ENCODE data around the gene UBE3B.

UBE3B gene

DNA sequence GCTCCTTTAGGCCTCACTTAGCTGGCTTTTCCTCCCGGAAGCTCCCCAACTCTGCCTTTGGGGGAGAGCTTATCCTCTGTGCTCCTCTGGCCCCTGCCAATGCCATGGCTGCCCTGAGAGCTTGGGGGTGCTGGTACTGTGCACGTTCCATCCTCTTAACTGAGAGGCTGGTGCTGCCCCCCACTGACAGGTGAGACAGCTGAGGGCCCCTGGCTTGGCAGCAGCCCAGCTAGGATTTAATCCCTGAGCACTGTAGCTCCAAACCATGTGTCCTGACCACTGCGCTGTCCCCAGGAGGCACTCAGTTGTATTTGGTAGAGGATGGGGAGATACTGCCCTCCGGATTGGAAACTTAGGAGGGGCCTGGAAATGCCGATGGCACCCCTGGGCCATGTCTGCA, 46.1 kb downstream of the UBE3B start:
- Histone ChIP-seq H2AFZ (ENCODE audit: low read length) (no peak overlapping the region), H3K27me3 (ENCODE audit: insufficient read depth, low read length, poor library complexity, severe bottlenecking) (no peaks in the 10 kb centered on the region), H3K36me3 (ENCODE audit: insufficient read depth, low read length) (peaks cover 8% of the 10 kb centered on the region; the same call in 1 of the 2 replicates), H3K9me3 (ENCODE audit: insufficient read depth, low read depth, low read length) (no peaks in the 10 kb centered on the region), H3K4me3 (ENCODE audit: low read length, poor library complexity, severe bottlenecking) (no peak overlapping the region), H3K9ac (ENCODE audit: low read depth, low read length, poor library complexity, severe bottlenecking) (no peak overlapping the region), H3K4me1 (ENCODE audit: insufficient read depth, low read length, poor library complexity, severe bottlenecking) (no peaks in the 10 kb centered on the region), H3K79me2 (ENCODE audit: insufficient read depth, low read length) (no peaks in the 10 kb centered on the region), H3K9me2 (replicated peaks; ENCODE audit: low read depth, low read length) (no peaks in the 10 kb centered on the region), H3F3A (ENCODE audit: low read depth) (no peaks in the 10 kb centered on the region), H4K20me1 (ENCODE audit: insufficient read depth, low read length, poor library complexity, severe bottlenecking) (no peaks in the 10 kb centered on the region), H3K4me2 (ENCODE audit: low read depth, low read length, poor library complexity, severe bottlenecking) (no peak overlapping the region)
- TF ChIP-seq, protein P1, sequence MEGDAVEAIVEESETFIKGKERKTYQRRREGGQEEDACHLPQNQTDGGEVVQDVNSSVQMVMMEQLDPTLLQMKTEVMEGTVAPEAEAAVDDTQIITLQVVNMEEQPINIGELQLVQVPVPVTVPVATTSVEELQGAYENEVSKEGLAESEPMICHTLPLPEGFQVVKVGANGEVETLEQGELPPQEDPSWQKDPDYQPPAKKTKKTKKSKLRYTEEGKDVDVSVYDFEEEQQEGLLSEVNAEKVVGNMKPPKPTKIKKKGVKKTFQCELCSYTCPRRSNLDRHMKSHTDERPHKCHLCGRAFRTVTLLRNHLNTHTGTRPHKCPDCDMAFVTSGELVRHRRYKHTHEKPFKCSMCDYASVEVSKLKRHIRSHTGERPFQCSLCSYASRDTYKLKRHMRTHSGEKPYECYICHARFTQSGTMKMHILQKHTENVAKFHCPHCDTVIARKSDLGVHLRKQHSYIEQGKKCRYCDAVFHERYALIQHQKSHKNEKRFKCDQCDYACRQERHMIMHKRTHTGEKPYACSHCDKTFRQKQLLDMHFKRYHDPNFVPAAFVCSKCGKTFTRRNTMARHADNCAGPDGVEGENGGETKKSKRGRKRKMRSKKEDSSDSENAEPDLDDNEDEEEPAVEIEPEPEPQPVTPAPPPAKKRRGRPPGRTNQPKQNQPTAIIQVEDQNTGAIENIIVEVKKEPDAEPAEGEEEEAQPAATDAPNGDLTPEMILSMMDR (conservative IDR thresholded peaks at IDR 0.05; ENCODE audit: low read length): no peak
- TF ChIP-seq EZH2phosphoT487 (IDR thresholded peaks at IDR 0.05; ENCODE audit: borderline replicate concordance): no peak

GRCh38 chr12:109524466-109525278, 47.2 kb downstream of the UBE3B start:
- Histone ChIP-seq H3K9me3 (ENCODE audit: insufficient read depth, low read depth, low read length) (no peaks in the 10 kb centered on the region), H3K4me3 (ENCODE audit: low read length, poor library complexity, severe bottlenecking) (no peak overlapping the region), H3K27me3 (ENCODE audit: insufficient read depth, low read length, poor library complexity, severe bottlenecking) (no peaks in the 10 kb centered on the region), H3K4me1 (ENCODE audit: insufficient read depth, low read length, poor library complexity, severe bottlenecking) (no peaks in the 10 kb centered on the region), H3F3A (ENCODE audit: low read depth) (no peaks in the 10 kb centered on the region), H2AFZ (ENCODE audit: low read length) (no peak overlapping the region), H3K4me2 (ENCODE audit: low read depth, low read length, poor library complexity, severe bottlenecking) (no peak overlapping the region), H4K20me1 (ENCODE audit: insufficient read depth, low read length, poor library complexity, severe bottlenecking) (no peaks in the 10 kb centered on the region), H3K9ac (ENCODE audit: low read depth, low read length, poor library complexity, severe bottlenecking) (no peak overlapping the region), H3K36me3 (ENCODE audit: insufficient read depth, low read length) (peaks cover 8% of the 10 kb centered on the region; the same call in 1 of the 2 replicates), H3K79me2 (ENCODE audit: insufficient read depth, low read length) (no peaks in the 10 kb centered on the region), H3K9me2 (replicated peaks; ENCODE audit: low read depth, low read length) (no peaks in the 10 kb centered on the region)
- no peak for TF ChIP-seq EZH2phosphoT487 (IDR thresholded peaks at IDR 0.05; ENCODE audit: borderline replicate concordance)
- TF ChIP-seq, protein P1 (conservative IDR thresholded peaks at IDR 0.05; ENCODE audit: low read length): no peak

GRCh38 chr12:109525279-109525585, 47.8 kb downstream of the UBE3B start:
- H3K27me3 ChIP-seq (ENCODE audit: insufficient read depth, low read length, poor library complexity, severe bottlenecking): no peaks in the 10 kb centered on the region
- no peaks in the 10 kb centered on the region for H3K9me2 ChIP-seq (replicated peaks; ENCODE audit: low read depth, low read length)
- H2AFZ ChIP-seq (ENCODE audit: low read length): no peak overlapping the region
- no peaks in the 10 kb centered on the region for H3K4me1 ChIP-seq (ENCODE audit: insufficient read depth, low read length, poor library complexity, severe bottlenecking)
- no peaks in the 10 kb centered on the region for H4K20me1 ChIP-seq (ENCODE audit: insufficient read depth, low read length, poor library complexity, severe bottlenecking)
- H3K36me3 ChIP-seq (ENCODE audit: insufficient read depth, low read length): peaks cover 8% of the 10 kb centered on the region; the same call in 1 of the 2 replicates
- no peak for TF ChIP-seq EZH2phosphoT487 (IDR thresholded peaks at IDR 0.05; ENCODE audit: borderline replicate concordance)
- TF ChIP-seq, protein P1 (conservative IDR thresholded peaks at IDR 0.05; ENCODE audit: low read length): no peak
- H3K9me3 ChIP-seq (ENCODE audit: insufficient read depth, low read depth, low read length): no peaks in the 10 kb centered on the region
- H3K79me2 ChIP-seq (ENCODE audit: insufficient read depth, low read length): no peaks in the 10 kb centered on the region
- H3F3A ChIP-seq (ENCODE audit: low read depth): no peaks in the 10 kb centered on the region
- no peak overlapping the region for H3K4me2 ChIP-seq (ENCODE audit: low read depth, low read length, poor library complexity, severe bottlenecking)
- H3K4me3 ChIP-seq (ENCODE audit: low read length, poor library complexity, severe bottlenecking): no peak overlapping the region
- no peak overlapping the region for H3K9ac ChIP-seq (ENCODE audit: low read depth, low read length, poor library complexity, severe bottlenecking)
